Chondrocyte (in vitro differentiated cells): ENCODE data around the gene UTP25. TPM values are rescaled to one million over a fixed set of nuclear protein-coding genes. Genes with fewer than 3 reads are reported as not detected.

ENCODE experiments used
- DNase-seq: peaks from one replicate; pipeline ENCODE4 v3.0.0; 2021; ENCODE audit warnings: mixed read lengths, low spot score
- H3K27ac Mint-ChIP-seq: one replicate; pipeline ENCODE4 v1.8.0; 2021; ENCODE audit warnings: mild to moderate bottlenecking, moderate library complexity, mixed read lengths; ENCODE audit not compliant: unreplicated experiment
- H3K27me3 Mint-ChIP-seq: 2 replicates; pipeline ENCODE4 v1.8.0; 2021; ENCODE audit warnings: low read depth, mixed read lengths
- H3K36me3 Mint-ChIP-seq: 2 replicates; pipeline ENCODE4 v1.8.0; 2021; ENCODE audit warnings: low read depth, mixed read lengths
- H3K4me1 Mint-ChIP-seq: 2 replicates; pipeline ENCODE4 v1.8.0; 2021; ENCODE audit warnings: low read depth, mild to moderate bottlenecking, mixed read lengths
- H3K4me3 Mint-ChIP-seq: one replicate; pipeline ENCODE4 v1.8.0; 2021; ENCODE audit warnings: mild to moderate bottlenecking, moderate library complexity, mixed read lengths; ENCODE audit not compliant: unreplicated experiment
- H3K9me3 Mint-ChIP-seq: 2 replicates; pipeline ENCODE4 v1.8.0; 2021; ENCODE audit warnings: low read depth, mixed read lengths
- total RNA-seq: library from RNA; stranded (reverse); gene quantifications from 3 replicates; pipeline ENCODE4 v1.2.1, GENCODE V29; 2021
- TF ChIP-seq, protein P1 (sequence below): fragments of 200-600 bp; sonication (generic); IDR thresholded peaks from 2 replicates; pipeline ENCODE4 v1.5.0; 2021; ENCODE audit warnings: antibody characterized with exemption, mild to moderate bottlenecking, moderate library complexity

The UTP25 gene
- total RNA-seq, 1 donor from 2014 or later: 6.4 TPM

DNA sequence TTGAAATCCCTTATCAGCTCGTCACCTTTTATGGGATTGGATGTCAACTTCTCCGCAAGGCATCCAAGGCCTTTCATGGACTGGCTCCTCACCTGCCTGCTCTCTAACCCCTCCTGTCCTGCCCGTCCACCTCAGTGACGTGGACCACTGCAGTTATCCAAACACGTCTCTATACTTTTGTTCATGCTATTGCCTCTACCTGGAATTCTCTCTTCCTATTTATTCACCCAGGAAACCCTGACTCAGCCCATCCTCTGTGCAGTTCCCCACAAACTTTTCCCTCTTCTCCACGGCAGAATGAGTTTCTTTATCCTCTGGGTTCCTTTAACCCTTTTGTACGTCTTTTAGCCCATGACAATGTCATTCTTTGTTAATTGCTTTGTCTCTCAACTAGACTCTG, 5.1 kb upstream of the UTP25 start:
- no peak for DNase-seq
- Mint-ChIP-seq H3K36me3 (no peaks in the 10 kb centered on the region), H3K27me3 (peaks cover 18% of the 10 kb centered on the region), H3K4me1 (peaks cover 14% of the 10 kb centered on the region), H3K4me3 (no peak overlapping the region), H3K27ac (no peak overlapping the region), H3K9me3 (no peaks in the 10 kb centered on the region)
- TF ChIP-seq, protein P1, sequence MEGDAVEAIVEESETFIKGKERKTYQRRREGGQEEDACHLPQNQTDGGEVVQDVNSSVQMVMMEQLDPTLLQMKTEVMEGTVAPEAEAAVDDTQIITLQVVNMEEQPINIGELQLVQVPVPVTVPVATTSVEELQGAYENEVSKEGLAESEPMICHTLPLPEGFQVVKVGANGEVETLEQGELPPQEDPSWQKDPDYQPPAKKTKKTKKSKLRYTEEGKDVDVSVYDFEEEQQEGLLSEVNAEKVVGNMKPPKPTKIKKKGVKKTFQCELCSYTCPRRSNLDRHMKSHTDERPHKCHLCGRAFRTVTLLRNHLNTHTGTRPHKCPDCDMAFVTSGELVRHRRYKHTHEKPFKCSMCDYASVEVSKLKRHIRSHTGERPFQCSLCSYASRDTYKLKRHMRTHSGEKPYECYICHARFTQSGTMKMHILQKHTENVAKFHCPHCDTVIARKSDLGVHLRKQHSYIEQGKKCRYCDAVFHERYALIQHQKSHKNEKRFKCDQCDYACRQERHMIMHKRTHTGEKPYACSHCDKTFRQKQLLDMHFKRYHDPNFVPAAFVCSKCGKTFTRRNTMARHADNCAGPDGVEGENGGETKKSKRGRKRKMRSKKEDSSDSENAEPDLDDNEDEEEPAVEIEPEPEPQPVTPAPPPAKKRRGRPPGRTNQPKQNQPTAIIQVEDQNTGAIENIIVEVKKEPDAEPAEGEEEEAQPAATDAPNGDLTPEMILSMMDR: no peak

DNA sequence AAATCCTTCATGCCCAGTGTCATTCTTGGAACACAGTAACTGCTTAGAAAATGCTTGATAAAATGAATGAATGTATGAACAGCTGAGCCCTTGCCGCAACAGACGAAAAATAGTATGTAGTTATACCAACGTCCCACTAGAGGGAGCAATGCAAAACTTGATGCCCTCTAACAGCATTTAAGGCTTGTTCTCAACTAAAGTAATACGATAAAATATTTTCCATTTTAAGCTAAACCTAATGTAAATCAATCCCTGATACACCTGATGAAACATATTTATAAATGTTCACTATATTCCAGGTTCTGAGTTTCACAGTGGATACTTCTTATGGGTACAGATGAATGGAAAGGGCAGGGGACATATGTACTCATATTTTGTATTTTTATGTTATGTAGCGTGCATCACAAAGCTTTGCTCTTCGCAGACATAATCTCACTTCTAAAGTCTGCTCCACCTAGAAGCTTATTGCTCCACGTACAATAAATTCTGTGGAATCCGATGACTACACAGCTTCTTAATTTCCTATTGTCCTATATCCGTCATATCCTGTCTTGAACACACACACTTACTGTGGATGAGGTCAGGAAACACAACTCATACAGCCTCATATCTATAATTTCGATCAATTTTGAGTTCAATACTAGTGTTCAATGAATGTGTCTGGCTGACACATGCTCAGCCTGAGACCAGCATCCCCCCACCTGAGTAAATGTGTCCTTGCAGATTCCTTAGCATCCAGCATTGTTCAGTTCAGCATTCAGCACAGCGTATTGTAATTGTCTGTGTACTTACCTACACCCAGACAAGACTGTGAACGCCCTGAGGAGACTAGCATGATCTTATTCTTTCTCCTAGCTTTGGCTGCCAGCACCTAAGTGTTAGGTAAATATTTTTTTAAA, 4.4 kb upstream of the UTP25 start:
- TF ChIP-seq, protein P1: peak; percentile 93
- no peaks in the 10 kb centered on the region for H3K9me3 Mint-ChIP-seq
- no peak overlapping the region for H3K4me3 Mint-ChIP-seq
- no peak overlapping the region for H3K27ac Mint-ChIP-seq
- DNase-seq: no peak
- peaks cover 16% of the 10 kb centered on the region for H3K27me3 Mint-ChIP-seq
- H3K4me1 Mint-ChIP-seq: peaks cover 19% of the 10 kb centered on the region
- no peaks in the 10 kb centered on the region for H3K36me3 Mint-ChIP-seq

DNA sequence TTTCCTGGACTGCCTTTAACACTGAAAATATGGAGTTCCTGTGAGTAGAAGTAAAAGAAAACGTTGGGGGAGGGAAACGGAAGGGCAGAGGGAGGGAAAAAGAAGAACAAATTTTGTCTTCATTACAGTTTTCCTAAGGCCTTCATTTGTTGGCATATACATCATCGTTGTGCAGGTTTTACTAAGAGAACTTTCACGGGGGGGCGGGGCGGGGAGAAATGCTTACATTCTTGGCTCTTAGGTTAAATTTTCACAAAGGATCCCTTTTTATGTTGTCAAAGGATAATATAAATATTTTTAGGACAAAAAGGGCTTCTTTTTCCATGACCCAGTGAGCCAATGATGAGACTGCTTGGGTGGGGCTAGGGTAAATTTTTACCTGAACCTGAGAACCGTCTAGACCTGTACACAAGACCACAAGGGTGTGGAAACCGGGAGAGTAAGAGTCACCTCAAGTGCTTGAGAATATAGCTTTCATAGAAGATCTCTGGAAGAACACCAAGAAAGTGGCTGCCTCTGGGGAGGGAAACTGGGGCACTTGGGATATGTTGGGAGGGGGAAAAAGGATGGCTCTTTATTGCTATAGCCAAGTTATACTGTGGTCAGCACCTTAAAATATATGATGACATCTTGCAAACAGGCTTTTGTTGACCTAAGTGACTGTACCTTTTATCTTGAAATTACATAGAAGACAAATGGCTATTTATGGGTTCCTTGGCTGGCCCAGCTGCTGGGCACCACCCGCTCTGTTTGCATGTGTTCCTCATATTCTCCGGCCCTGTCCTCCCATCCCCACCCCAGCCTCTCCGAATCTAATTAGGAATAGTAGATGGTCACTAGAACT, 2.0 kb upstream of the UTP25 start:
- Mint-ChIP-seq H3K27ac (no peak overlapping the region), H3K27me3 (peaks cover 2% of the 10 kb centered on the region), H3K4me1 (peaks cover 35% of the 10 kb centered on the region), H3K9me3 (no peaks in the 10 kb centered on the region), H3K36me3 (no peaks in the 10 kb centered on the region), H3K4me3 (no peak overlapping the region)
- DNase-seq: no peak
- TF ChIP-seq, protein P1: no peak

DNA sequence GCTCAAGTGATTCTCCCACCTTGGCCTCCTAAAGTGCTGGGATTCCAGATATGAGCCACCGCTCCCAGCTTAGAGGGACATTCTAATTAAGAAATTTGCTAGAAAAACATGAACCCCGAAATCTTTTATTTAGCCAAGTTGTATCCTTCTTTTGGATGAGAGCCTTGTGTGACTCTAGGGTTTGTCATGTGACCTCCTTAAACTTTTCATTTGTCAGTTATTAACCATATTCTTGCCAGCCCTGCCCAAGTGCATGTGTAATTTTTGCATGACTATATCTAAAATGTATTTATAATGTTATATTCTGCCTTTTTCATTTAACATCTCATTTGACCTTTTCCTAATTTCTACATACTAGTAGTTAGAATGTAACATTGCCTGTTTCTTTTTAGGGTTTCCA, 1.9 kb downstream of the UTP25 start:
- Mint-ChIP-seq H3K27me3 (no peaks in the 10 kb centered on the region), H3K4me1 (peaks cover 30% of the 10 kb centered on the region), H3K36me3 (peaks cover 19% of the 10 kb centered on the region), H3K4me3 (peak overlapping the region; percentile 90), H3K27ac (no peak overlapping the region), H3K9me3 (no peaks in the 10 kb centered on the region)
- DNase-seq: no peak
- TF ChIP-seq, protein P1: no peak

DNA sequence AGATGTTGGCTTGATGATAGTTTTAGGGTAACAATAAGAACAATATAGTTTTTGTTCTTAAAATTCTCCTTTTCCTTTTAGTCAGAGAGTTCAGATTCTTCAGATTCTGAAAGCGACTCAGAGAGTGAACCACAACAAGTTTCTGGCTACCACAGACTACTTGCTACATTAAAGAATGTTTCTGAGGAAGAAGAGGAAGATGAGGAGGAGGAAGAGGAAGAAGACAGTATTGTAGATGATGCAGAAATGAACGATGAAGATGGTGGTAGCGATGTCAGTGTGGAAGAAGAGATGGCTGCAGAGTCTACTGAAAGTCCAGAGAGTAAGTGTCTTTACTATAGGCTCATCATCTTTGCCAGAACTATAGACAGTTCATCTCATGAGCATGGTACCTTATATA, 3.0 kb downstream of the UTP25 start:
- TF ChIP-seq, protein P1: no peak
- no peak overlapping the region for H3K4me3 Mint-ChIP-seq
- H3K27me3 Mint-ChIP-seq: no peaks in the 10 kb centered on the region
- H3K27ac Mint-ChIP-seq: no peak overlapping the region
- no peak for DNase-seq
- H3K4me1 Mint-ChIP-seq: peaks cover 38% of the 10 kb centered on the region
- no peaks in the 10 kb centered on the region for H3K9me3 Mint-ChIP-seq
- H3K36me3 Mint-ChIP-seq: peaks cover 24% of the 10 kb centered on the region
